Naive thymus-derived CD4-positive, alpha-beta T cell (primary cell): ENCODE measurements around the gene FILIP1L. TPM values are rescaled to one million over a fixed set of nuclear protein-coding genes. Genes with fewer than 3 reads are reported as not detected.

ENCODE experiments used
- ATAC-seq: fragments of 150-1000 bp; cut with Tn5 transposase; 2 replicates; pipeline ENCODE4 v1.10.0; 2021; ENCODE audit warnings: mild to moderate bottlenecking, moderate library complexity
- CTCF ChIA-PET: fragments of 350-600 bp; sonication (Branson Sonifier 250); formaldehyde crosslinking; loops from one replicate; lab custom pipeline; 2021; ENCODE audit warnings: antibody characterized with exemption; lab: Charles Lee
- POLR2A ChIA-PET: fragments of 350-600 bp; sonication (Branson Sonifier 250); formaldehyde crosslinking; loops from one replicate; lab custom pipeline; 2021; ENCODE audit warnings: antibody characterized with exemption, inconsistent platforms; lab: Charles Lee
- DNase-seq, 9 donors: peaks; one replicate each; pipeline versions ENCODE4 v3.0.0 to v3.0.0-alpha.2; 2020 to 2022; ENCODE audit warnings: mixed read lengths in 1 of 9
- H3K27ac ChIP-seq: one replicate; pipeline ENCODE4 v1.7.0; 2013; ENCODE audit warnings: mild to moderate bottlenecking, low read depth, low read length, moderate library complexity
- H3K27me3 ChIP-seq, 2 donors: one replicate each; pipeline ENCODE4 v1.7.0; 2013; ENCODE audit warnings: low read length in 2 of 2, mild to moderate bottlenecking in 2 of 2, moderate library complexity in 2 of 2; ENCODE audit not compliant: control insufficient read depth in 2 of 2, insufficient read depth in 2 of 2
- H3K36me3 ChIP-seq, 3 experiments: 1 replicate in 2 of 3; 2 replicates in 1 of 3; pipeline ENCODE4 v1.7.0; 2013; ENCODE audit warnings: low read length in 3 of 3, mild to moderate bottlenecking in 3 of 3, moderate library complexity in 1 of 3; ENCODE audit not compliant: insufficient read depth in 3 of 3, control insufficient read depth in 2 of 3
- H3K4me1 ChIP-seq, 2 donors: one replicate each; pipeline ENCODE4 v1.7.0; 2013; ENCODE audit warnings: low read length in 2 of 2, mild to moderate bottlenecking in 2 of 2, moderate library complexity in 1 of 2; ENCODE audit not compliant: control insufficient read depth in 2 of 2, insufficient read depth in 2 of 2
- H3K4me3 ChIP-seq: 2 replicates; pipeline ENCODE4 v1.7.0; 2013; ENCODE audit warnings: mild to moderate bottlenecking, low read length
- H3K9me3 ChIP-seq, 3 experiments: 1 replicate in 2 of 3; 2 replicates in 1 of 3; pipeline ENCODE4 v1.7.0; 2013; ENCODE audit warnings: low read length in 3 of 3; ENCODE audit not compliant: control insufficient read depth in 2 of 3
- H3K27ac Mint-ChIP-seq, 9 donors: one replicate each; pipeline ENCODE4 v1.8.0; 2020 to 2022; ENCODE audit warnings: mixed read lengths in 9 of 9, mild to moderate bottlenecking in 8 of 9, moderate library complexity in 5 of 9, inconsistent platforms in 2 of 9
- H3K27me3 Mint-ChIP-seq, 5 donors: one replicate each; pipeline ENCODE4 v1.8.0; 2021 to 2022; ENCODE audit warnings: mixed read lengths in 5 of 5, mild to moderate bottlenecking in 1 of 5
- H3K36me3 Mint-ChIP-seq, 5 donors: one replicate each; pipeline ENCODE4 v1.8.0; 2020 to 2022; ENCODE audit warnings: mixed read lengths in 5 of 5, mild to moderate bottlenecking in 3 of 5, inconsistent platforms in 1 of 5
- H3K4me1 Mint-ChIP-seq, 7 donors: one replicate each; pipeline ENCODE4 v1.8.0; 2020 to 2022; ENCODE audit warnings: mixed read lengths in 7 of 7, mild to moderate bottlenecking in 3 of 7, inconsistent platforms in 1 of 7
- H3K4me3 Mint-ChIP-seq, 10 donors: one replicate each; pipeline ENCODE4 v1.8.0; 2020 to 2022; ENCODE audit warnings: mild to moderate bottlenecking in 10 of 10, mixed read lengths in 10 of 10, moderate library complexity in 6 of 10, inconsistent platforms in 2 of 10
- H3K9me3 Mint-ChIP-seq, 11 donors: one replicate each; pipeline ENCODE4 v1.8.0; 2020 to 2022; ENCODE audit warnings: mixed read lengths in 11 of 11, mild to moderate bottlenecking in 4 of 11, inconsistent platforms in 1 of 11, moderate library complexity in 1 of 11
- intact Hi-C, 2 donors: fragments of 100-400 bp; cut with micrococcal nuclease; formaldehyde crosslinking; loops; one replicate each; pipeline ENCODE4 v1.15.1; 2023
- polyA plus RNA-seq, 2 donors: library from polyadenylated mRNA; unstranded; fragments of 300-500 nt; fragmentation: Illumina TruSeq; gene quantifications; one replicate each; pipeline ENCODE4 v1.2.3, GENCODE V29; 2021
- total RNA-seq, 6 experiments: library from RNA in 5 of 6; stranded (reverse) in 5 of 6; gene quantifications; 1 replicate in 5 of 6; 2 replicates in 1 of 6; pipeline ENCODE4 v1.2.3 and lab custom pipeline; 2021 to 2026

The FILIP1L gene
- total and polyA plus RNA-seq, 7 experiments from 2014 or later = 0.13 to 6.7 (median 0.39) TPM; not detected in 2

DNA sequence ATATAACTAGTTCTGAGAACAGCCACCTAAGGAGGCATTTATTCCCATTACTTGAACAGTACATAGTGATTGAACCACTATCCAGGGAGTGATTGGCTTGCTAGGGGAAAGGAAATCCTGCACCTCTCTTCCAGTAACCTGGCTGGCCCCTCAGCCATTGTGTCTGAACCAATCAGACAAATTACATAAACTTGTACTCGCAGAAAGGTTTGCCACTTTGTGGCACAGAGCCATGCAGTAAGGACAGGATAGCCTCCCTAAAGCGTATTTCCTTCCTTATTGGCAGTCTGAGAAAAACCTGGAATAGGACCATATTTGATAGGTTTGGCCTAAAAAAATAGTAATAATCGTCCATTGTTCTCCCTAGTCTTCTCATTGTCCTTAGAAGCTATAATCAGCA is 277.6 kb downstream of the FILIP1L start:
- Mint-ChIP-seq H3K4me3 (no peak overlapping the region), H3K36me3 (no peaks in the 10 kb centered on the region), H3K27me3 (no peaks in the 10 kb centered on the region), H3K9me3 (no peaks in the 10 kb centered on the region), H3K4me1 (peaks cover 0 to 5% (median 0%) of the 10 kb centered on the region in 7 donors), H3K27ac (no peak overlapping the region)
- no peak overlapping the region for H3K4me3 ChIP-seq
- intact Hi-C loops = no loop called here
- H3K9me3 ChIP-seq = no peaks in the 10 kb centered on the region
- DNase-seq (no peak), ATAC-seq (no peak)
- H3K36me3 ChIP-seq = no peaks in the 10 kb centered on the region
- POLR2A ChIA-PET = no interaction called here
- CTCF ChIA-PET = no interaction called here
- H3K4me1 ChIP-seq = no peaks in the 10 kb centered on the region
- no peak overlapping the region for H3K27ac ChIP-seq
- no peaks in the 10 kb centered on the region for H3K27me3 ChIP-seq

DNA sequence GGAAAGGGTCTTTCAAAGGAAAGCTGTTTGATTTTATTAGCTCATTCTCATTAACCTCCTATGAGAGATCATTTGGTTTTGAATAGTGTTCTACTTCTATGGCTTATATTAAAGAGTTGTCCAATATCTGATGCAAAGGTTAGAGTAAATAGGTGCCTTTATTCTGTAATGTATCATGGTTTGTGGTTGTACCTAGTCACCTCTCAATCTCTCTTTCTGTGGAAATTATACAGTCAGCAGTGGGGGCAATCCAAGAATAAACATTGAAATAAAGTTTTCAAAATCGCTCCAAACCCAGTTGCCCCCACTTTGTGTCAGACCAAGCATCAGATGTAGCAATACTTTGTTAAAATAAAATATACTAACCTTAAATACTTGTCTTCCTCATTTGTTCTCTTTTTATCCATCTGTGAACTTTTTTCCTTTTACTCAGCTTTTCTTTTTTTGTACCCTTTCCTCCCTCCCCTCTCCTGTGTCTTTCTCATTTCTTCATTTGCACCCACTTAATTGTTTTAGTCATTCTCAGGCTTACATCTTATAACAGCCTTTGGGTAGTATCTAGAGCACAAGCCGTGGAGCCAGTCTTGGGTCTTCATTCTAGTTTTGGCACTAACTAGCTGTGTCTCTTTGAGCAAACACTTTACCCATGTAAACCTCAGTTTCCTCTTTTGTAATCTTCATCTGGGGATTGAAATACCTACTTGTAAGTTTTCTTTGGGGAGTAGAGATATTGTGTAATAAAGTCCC is 279.9 kb downstream of the FILIP1L start:
- no peak overlapping the region for H3K4me3 Mint-ChIP-seq
- H3K4me1 Mint-ChIP-seq = peaks cover 0 to 5% (median 4%) of the 10 kb centered on the region in 7 donors
- no peaks in the 10 kb centered on the region for H3K9me3 Mint-ChIP-seq
- ChIA-PET CTCF (interaction anchor here (0.6 to 1.5 kb wide), 5 partner anchors 25 to 1793 kb away, joined by 3 to 4 read pairs (median 3); no protein-coding TSS in a partner anchor), POLR2A (no interaction called here)
- H3K36me3 ChIP-seq = no peaks in the 10 kb centered on the region
- intact Hi-C loops = loop anchor here (5.0 kb wide), 2 partner anchors 233 to 483 kb away; no protein-coding TSS in a partner anchor
- H3K27ac ChIP-seq = no peak overlapping the region
- H3K36me3 Mint-ChIP-seq = no peaks in the 10 kb centered on the region
- DNase-seq (no peak), ATAC-seq (no peak)
- H3K27me3 ChIP-seq = no peaks in the 10 kb centered on the region
- no peaks in the 10 kb centered on the region for H3K9me3 ChIP-seq
- H3K27me3 Mint-ChIP-seq = no peaks in the 10 kb centered on the region
- H3K27ac Mint-ChIP-seq = no peak overlapping the region
- H3K4me3 ChIP-seq = no peak overlapping the region
- H3K4me1 ChIP-seq = no peaks in the 10 kb centered on the region

DNA sequence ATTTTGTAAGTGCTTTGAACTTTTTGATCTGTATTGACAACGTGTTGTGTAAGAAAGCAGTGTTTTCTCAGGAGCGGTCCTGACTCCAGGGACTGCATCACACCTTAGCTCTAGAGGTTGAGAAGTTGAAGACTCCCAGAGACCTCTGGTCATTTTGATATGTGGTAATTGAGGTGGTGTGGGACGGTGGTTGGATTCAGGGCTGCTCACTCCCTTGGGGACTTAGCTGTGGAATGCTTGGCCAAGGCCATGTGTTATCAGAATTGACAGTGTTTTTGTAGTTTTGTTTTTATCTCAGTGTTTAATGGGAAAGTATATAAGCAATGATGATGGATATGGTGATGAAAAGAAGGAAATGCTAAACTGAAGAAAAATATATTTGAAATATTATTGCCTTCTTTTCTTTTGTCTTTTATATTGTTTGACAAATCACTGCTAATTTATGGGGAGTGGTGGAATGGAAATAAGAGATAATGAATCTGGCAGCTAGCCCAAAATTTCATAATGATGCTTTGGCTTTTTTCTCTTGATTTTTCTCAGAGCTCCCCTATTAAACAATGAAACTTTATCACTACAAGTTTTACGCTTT is 280.6 kb downstream of the FILIP1L start:
- intact Hi-C loops = loop anchor here (2.0 to 5.0 kb wide), 3 partner anchors 234 to 757 kb away; no protein-coding TSS in a partner anchor
- H3K36me3 Mint-ChIP-seq = peaks cover 0 to 2% (median 0%) of the 10 kb centered on the region in 5 donors
- POLR2A ChIA-PET = interaction anchor here (0.6 kb wide), 1 partner anchor 51 kb away, joined by 3 read pairs; no protein-coding TSS in a partner anchor
- H3K4me3 ChIP-seq = no peak overlapping the region
- H3K4me3 Mint-ChIP-seq = no peak overlapping the region
- ATAC-seq (no peak), DNase-seq (no peak)
- no peaks in the 10 kb centered on the region for H3K27me3 Mint-ChIP-seq
- no peaks in the 10 kb centered on the region for H3K4me1 ChIP-seq
- H3K9me3 Mint-ChIP-seq = no peaks in the 10 kb centered on the region
- no peak overlapping the region for H3K27ac ChIP-seq
- H3K36me3 ChIP-seq = no peaks in the 10 kb centered on the region
- no peaks in the 10 kb centered on the region for H3K9me3 ChIP-seq
- CTCF ChIA-PET = interaction anchor here (0.6 to 1.5 kb wide), 7 partner anchors 7 to 1793 kb away, joined by 3 to 4 read pairs (median 3); no protein-coding TSS in a partner anchor
- no peak overlapping the region for H3K27ac Mint-ChIP-seq
- no peaks in the 10 kb centered on the region for H3K27me3 ChIP-seq
- H3K4me1 Mint-ChIP-seq = peaks cover 0 to 11% (median 4%) of the 10 kb centered on the region in 7 donors

DNA sequence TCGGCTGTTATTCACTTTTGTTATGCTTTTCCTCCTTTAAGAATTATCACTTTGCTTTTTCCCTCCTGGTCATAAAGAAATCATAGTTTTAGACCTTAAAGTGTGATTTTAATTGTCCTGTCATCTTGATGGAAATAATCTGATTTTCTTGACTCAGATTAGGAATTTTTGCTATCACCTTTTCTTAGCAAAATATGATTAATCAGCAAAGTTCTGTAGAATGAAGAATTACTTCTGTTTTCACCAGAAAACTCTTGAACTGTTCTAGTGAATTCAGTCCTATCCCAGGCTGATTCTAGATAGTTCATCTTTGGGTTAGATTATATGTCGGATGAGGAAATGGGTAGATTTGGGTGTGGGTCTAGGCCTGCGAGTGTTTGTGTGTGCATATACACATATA is 284.5 kb downstream of the FILIP1L start:
- no peak for DNase-seq
- H3K36me3 ChIP-seq = no peaks in the 10 kb centered on the region
- peak overlapping the region in 1 of 9 donors; percentile 3 for H3K27ac Mint-ChIP-seq
- H3K27me3 Mint-ChIP-seq = no peaks in the 10 kb centered on the region
- ChIA-PET POLR2A (no interaction called here), CTCF (interaction anchor here (1.2 kb wide), 1 partner anchor 9 kb away, joined by 3 read pairs; no protein-coding TSS in a partner anchor)
- H3K4me1 Mint-ChIP-seq = peaks cover 0 to 11% (median 5%) of the 10 kb centered on the region in 7 donors
- H3K36me3 Mint-ChIP-seq = peaks cover 0 to 10% (median 0%) of the 10 kb centered on the region in 5 donors
- no peaks in the 10 kb centered on the region for H3K9me3 Mint-ChIP-seq
- H3K27ac ChIP-seq = no peak overlapping the region
- no peaks in the 10 kb centered on the region for H3K27me3 ChIP-seq
- H3K4me1 ChIP-seq = no peaks in the 10 kb centered on the region
- intact Hi-C loops = loop anchor here (5.0 kb wide), 2 partner anchors 237 to 487 kb away; no protein-coding TSS in a partner anchor
- no peak overlapping the region for H3K4me3 Mint-ChIP-seq
- no peaks in the 10 kb centered on the region for H3K9me3 ChIP-seq
- ATAC-seq = no peak
- no peak overlapping the region for H3K4me3 ChIP-seq

DNA sequence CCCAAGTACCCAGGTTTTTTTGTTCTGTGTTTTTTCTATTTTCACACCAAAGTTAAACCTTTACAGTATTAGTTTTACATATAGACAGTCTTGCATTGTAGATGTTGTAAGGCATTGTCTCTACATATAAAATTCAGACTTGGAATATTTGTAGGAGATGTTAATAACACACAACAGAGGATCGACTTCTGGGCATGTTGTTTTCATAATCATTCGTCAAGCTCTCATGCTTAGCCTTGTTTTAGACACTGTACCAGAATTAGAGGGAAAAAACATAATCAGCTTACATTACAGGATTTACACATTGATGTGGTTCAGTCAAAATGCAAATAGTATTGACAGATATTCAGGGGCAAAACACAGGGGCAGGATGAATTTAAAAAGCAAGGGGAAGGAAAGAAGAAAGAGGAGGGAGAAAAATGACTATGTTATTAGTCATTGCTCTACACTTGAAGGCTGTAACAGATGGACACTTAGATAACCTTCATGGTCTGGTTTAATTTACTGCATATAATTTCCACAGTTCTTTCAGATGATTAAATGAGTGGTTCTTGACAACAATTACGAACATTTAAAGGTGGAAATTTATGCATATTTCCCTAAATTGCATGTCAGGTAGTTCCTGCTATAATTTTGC is 289.2 kb downstream of the FILIP1L start:
- H3K27ac Mint-ChIP-seq = peak overlapping the region in 1 of 9 donors; percentile 41
- DNase-seq (no peak), ATAC-seq (no peak)
- no peaks in the 10 kb centered on the region for H3K27me3 Mint-ChIP-seq
- no peak overlapping the region for H3K4me3 Mint-ChIP-seq
- Histone ChIP-seq H3K9me3 (no peaks in the 10 kb centered on the region), H3K36me3 (no peaks in the 10 kb centered on the region), H3K27ac (no peak overlapping the region), H3K4me3 (no peak overlapping the region), H3K4me1 (no peaks in the 10 kb centered on the region), H3K27me3 (no peaks in the 10 kb centered on the region)
- H3K9me3 Mint-ChIP-seq = no peaks in the 10 kb centered on the region
- intact Hi-C loops = no loop called here
- peaks cover 0 to 10% (median 0%) of the 10 kb centered on the region in 5 donors for H3K36me3 Mint-ChIP-seq
- ChIA-PET CTCF (no interaction called here), POLR2A (no interaction called here)
- peaks cover 6 to 32% (median 19%) of the 10 kb centered on the region in 7 donors for H3K4me1 Mint-ChIP-seq
